GM12873 (cell line): ENCODE measurements around the gene PTGES3L.

Experiments
- CTCF ChIP-seq: IDR thresholded peaks from 2 replicates; pipeline ENCODE4 v1.5.1; 2012; ENCODE audit warnings: low read depth, mild to moderate bottlenecking, moderate library complexity, low read length, control low read depth; ENCODE audit not compliant: insufficient read depth; ENCODE audit errors: missing control alignments

Gene PTGES3L

GRCh38 chr17:43024407-43025289 lies 44.8 kb upstream of the PTGES3L start, which contains the start of gene RND2:
Gene RND2 (plus strand): TSS chr17:43025231. CDS start chr17:43025348, 117 bp downstream.
- peak; percentile 83 for TF ChIP-seq CTCF

- TF ChIP-seq CTCF, result no peak
Measured at GRCh38 chr17:43021741-43022512, 42.0 kb upstream of the PTGES3L start, which contains the start of gene VAT1. Gene VAT1 (minus strand): TSS chr17:43022385. CDS start chr17:43022322, 63 bp downstream.

GRCh38 chr17:43020789-43021740 lies 41.2 kb upstream of the PTGES3L start:
- no peak for TF ChIP-seq CTCF

GRCh38 chr17:43020030-43020621 lies 40.2 kb upstream of the PTGES3L start:
- no peak for TF ChIP-seq CTCF

- no peak for TF ChIP-seq CTCF
Measured at GRCh38 chr17:43019418-43019817, 39.5 kb upstream of the PTGES3L start.

- TF ChIP-seq CTCF, result no peak
Measured at GRCh38 chr17:43018932-43019331, 39.1 kb upstream of the PTGES3L start.
